ENCODE measurements around the gene ATXN1.

The ATXN1 gene

GRCh38 chr6:16256781-16257180, 504.5 kb downstream of the ATXN1 start:
- peaks cover 3% of the 10 kb centered on the region; the same call in 1 of the 2 replicates for H3K27me3 ChIP-seq (ENCODE audit: control insufficient read depth, low read length)
- H4K20me1 ChIP-seq (ENCODE audit: control insufficient read depth, insufficient read depth, low read depth, low read length) = no peaks in the 10 kb centered on the region
- no peaks in the 10 kb centered on the region for H3F3A ChIP-seq (ENCODE audit: control insufficient read depth, insufficient read depth)
- H3K9me3 ChIP-seq (ENCODE audit: control insufficient read depth, insufficient read depth, low read length) = no peaks in the 10 kb centered on the region
- no peak overlapping the region for H3K27ac ChIP-seq (ENCODE audit: low read depth, low read length)
- no peak overlapping the region for H3K4me2 ChIP-seq (ENCODE audit: low read length)
- H3K79me2 ChIP-seq (ENCODE audit: control insufficient read depth, low read length) = no peaks in the 10 kb centered on the region
- H3K36me3 ChIP-seq (ENCODE audit: control insufficient read depth, low read length) = no peaks in the 10 kb centered on the region
- TF ChIP-seq EZH2phosphoT487 (IDR thresholded peaks at IDR 0.05; ENCODE audit: borderline replicate concordance, low read length) = no peak
- no peak for TF ChIP-seq CTCF (IDR thresholded peaks at IDR 0.05; ENCODE audit: low read depth, low read length, poor library complexity, severe bottlenecking)
- H3K9me2 ChIP-seq (replicated peaks; ENCODE audit: control insufficient read depth, low read length) = no peaks in the 10 kb centered on the region
- H3K4me1 ChIP-seq (ENCODE audit: control insufficient read depth, low read length) = no peaks in the 10 kb centered on the region
- no peak overlapping the region for H3K4me3 ChIP-seq (ENCODE audit: low read length)

DNA sequence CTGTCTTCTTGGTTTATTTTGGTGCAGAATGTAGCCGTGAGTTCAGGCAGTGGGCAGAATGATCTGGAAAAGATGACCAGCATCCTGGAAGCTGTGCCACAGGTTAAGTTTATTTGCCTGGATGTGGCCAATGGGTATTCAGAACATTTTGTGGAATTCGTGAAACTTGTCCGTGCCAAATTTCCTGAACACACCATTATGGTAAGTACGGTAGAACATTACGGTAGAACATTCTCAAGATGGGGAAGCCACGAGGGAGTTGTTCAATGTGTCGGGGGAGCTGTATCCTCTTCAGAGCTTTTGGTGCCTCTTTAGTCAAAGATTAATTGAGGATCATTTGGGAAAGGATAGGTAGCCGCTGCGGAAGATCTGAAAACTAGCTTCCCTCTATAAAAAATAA, 506.7 kb downstream of the ATXN1 start:
- Histone ChIP-seq H4K20me1 (ENCODE audit: control insufficient read depth, insufficient read depth, low read depth, low read length) (no peaks in the 10 kb centered on the region), H3K9me3 (ENCODE audit: control insufficient read depth, insufficient read depth, low read length) (no peaks in the 10 kb centered on the region), H3K4me2 (ENCODE audit: low read length) (no peak overlapping the region), H3K27ac (ENCODE audit: low read depth, low read length) (no peak overlapping the region), H3K79me2 (ENCODE audit: control insufficient read depth, low read length) (no peaks in the 10 kb centered on the region), H3K9me2 (replicated peaks; ENCODE audit: control insufficient read depth, low read length) (no peaks in the 10 kb centered on the region), H3K4me3 (ENCODE audit: low read length) (no peak overlapping the region), H3K36me3 (ENCODE audit: control insufficient read depth, low read length) (no peaks in the 10 kb centered on the region), H3K27me3 (ENCODE audit: control insufficient read depth, low read length) (peaks cover 3% of the 10 kb centered on the region; the same call in 1 of the 2 replicates), H3F3A (ENCODE audit: control insufficient read depth, insufficient read depth) (no peaks in the 10 kb centered on the region), H3K4me1 (ENCODE audit: control insufficient read depth, low read length) (no peaks in the 10 kb centered on the region)
- TF ChIP-seq CTCF (IDR thresholded peaks at IDR 0.05; ENCODE audit: low read depth, low read length, poor library complexity, severe bottlenecking) = no peak
- no peak for TF ChIP-seq EZH2phosphoT487 (IDR thresholded peaks at IDR 0.05; ENCODE audit: borderline replicate concordance, low read length)

- TF ChIP-seq EZH2phosphoT487 (IDR thresholded peaks at IDR 0.05; ENCODE audit: borderline replicate concordance, low read length) = no peak
- no peak for TF ChIP-seq CTCF (IDR thresholded peaks at IDR 0.05; ENCODE audit: low read depth, low read length, poor library complexity, severe bottlenecking)
- no peaks in the 10 kb centered on the region for H3K79me2 ChIP-seq (ENCODE audit: control insufficient read depth, low read length)
- no peaks in the 10 kb centered on the region for H3K9me3 ChIP-seq (ENCODE audit: control insufficient read depth, insufficient read depth, low read length)
- H3K36me3 ChIP-seq (ENCODE audit: control insufficient read depth, low read length) = no peaks in the 10 kb centered on the region
- H4K20me1 ChIP-seq (ENCODE audit: control insufficient read depth, insufficient read depth, low read depth, low read length) = no peaks in the 10 kb centered on the region
- no peak overlapping the region for H3K4me3 ChIP-seq (ENCODE audit: low read length)
- no peaks in the 10 kb centered on the region for H3K9me2 ChIP-seq (replicated peaks; ENCODE audit: control insufficient read depth, low read length)
- no peaks in the 10 kb centered on the region for H3F3A ChIP-seq (ENCODE audit: control insufficient read depth, insufficient read depth)
- H3K4me1 ChIP-seq (ENCODE audit: control insufficient read depth, low read length) = no peaks in the 10 kb centered on the region
- H3K4me2 ChIP-seq (ENCODE audit: low read length) = no peak overlapping the region
- no peak overlapping the region for H3K27ac ChIP-seq (ENCODE audit: low read depth, low read length)
- peaks cover 3% of the 10 kb centered on the region; the same call in 1 of the 2 replicates for H3K27me3 ChIP-seq (ENCODE audit: control insufficient read depth, low read length)
These were observed 507.7 kb downstream of the ATXN1 start for GRCh38 chr6:16253399-16254144.
